ENCODE measurements around the gene C17orf78.

DNA sequence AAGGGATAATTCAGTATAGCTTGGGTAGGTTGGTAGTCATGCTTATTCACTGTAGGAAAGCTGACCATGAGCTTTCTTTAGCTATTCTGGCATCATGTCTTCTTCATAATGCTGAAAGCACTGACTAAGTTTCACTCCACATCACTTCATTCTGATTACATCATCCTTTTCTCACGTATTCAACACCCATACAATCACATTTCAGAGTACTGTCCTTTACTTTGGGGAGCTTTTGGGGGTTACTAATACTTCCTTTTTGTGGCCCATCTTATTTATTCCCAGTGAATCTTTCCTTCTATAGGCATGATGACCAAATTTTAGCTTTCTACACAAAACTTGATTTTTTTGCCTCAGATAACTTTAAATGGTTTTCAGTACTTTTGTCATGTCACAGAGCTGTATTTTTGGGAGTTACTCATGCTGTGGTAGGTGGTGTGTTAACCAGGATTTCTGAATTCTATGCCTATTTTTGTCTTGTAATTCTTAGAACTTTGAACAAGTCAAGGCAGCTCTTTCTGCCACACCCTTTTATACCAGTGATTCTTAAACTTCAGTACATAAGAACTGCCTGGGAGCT is 54.4 kb downstream of the C17orf78 start:
- TF ChIP-seq, protein P1, sequence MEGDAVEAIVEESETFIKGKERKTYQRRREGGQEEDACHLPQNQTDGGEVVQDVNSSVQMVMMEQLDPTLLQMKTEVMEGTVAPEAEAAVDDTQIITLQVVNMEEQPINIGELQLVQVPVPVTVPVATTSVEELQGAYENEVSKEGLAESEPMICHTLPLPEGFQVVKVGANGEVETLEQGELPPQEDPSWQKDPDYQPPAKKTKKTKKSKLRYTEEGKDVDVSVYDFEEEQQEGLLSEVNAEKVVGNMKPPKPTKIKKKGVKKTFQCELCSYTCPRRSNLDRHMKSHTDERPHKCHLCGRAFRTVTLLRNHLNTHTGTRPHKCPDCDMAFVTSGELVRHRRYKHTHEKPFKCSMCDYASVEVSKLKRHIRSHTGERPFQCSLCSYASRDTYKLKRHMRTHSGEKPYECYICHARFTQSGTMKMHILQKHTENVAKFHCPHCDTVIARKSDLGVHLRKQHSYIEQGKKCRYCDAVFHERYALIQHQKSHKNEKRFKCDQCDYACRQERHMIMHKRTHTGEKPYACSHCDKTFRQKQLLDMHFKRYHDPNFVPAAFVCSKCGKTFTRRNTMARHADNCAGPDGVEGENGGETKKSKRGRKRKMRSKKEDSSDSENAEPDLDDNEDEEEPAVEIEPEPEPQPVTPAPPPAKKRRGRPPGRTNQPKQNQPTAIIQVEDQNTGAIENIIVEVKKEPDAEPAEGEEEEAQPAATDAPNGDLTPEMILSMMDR (IDR thresholded peaks at IDR 0.05), result no peak
- no peak for TF ChIP-seq POLR2AphosphoS5 (IDR thresholded peaks at IDR 0.05)
- TF ChIP-seq EP300 (IDR thresholded peaks at IDR 0.05), result no peak
